Measurements from ENCODE around the gene PLEKHG4.

DNA sequence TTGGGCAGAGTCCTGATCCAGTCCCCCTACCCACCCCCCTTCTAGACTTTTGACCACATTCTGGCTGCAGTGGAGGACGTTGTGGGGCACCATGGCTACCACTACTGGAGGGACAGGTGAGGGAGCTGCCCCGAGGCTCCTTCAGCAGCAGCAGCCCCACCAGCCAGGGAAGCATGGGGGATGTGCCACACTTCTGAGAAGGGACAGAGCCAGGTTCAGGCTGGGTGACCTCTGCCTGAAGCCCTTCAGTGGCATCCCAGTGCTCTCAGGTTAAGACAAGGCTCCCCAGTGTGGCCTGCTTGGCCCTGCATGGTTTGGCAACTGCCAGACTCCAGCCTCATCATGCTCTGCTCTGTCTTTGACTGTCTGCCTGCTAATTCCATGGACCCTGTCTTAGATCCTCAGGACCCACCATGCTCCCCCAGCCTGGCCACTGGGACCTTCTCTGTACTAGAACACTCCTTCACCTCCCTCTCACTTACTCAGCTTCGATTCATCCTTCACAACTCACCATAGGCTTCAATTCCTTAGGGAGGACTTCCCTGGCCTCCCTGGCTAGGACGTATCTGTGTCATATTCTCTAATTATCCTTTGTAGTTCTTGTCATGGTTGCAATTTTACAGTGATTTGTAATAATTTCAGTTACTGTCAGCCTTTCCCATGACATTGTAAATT lies 21.7 kb upstream of the PLEKHG4 start:
- TF ChIP-seq POLR2AphosphoS5 (IDR thresholded peaks at IDR 0.05) (no peak), POLR2A (IDR thresholded peaks at IDR 0.05) (no peak)
- TF ChIP-seq, protein P1, sequence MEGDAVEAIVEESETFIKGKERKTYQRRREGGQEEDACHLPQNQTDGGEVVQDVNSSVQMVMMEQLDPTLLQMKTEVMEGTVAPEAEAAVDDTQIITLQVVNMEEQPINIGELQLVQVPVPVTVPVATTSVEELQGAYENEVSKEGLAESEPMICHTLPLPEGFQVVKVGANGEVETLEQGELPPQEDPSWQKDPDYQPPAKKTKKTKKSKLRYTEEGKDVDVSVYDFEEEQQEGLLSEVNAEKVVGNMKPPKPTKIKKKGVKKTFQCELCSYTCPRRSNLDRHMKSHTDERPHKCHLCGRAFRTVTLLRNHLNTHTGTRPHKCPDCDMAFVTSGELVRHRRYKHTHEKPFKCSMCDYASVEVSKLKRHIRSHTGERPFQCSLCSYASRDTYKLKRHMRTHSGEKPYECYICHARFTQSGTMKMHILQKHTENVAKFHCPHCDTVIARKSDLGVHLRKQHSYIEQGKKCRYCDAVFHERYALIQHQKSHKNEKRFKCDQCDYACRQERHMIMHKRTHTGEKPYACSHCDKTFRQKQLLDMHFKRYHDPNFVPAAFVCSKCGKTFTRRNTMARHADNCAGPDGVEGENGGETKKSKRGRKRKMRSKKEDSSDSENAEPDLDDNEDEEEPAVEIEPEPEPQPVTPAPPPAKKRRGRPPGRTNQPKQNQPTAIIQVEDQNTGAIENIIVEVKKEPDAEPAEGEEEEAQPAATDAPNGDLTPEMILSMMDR (IDR thresholded peaks at IDR 0.05) = no peak

Measured in sigmoid colon (tissue), 4 donors.